Urothelium cell line (cell line): ENCODE data around the gene SHMT2.

Experiments
- DNase-seq: peaks from one replicate; pipeline ENCODE4 v3.0.0; 2011; ENCODE audit warnings: low spot score, mixed read lengths
- FAIRE-seq: peaks from 2 replicates; lab custom pipeline; 2011; peaks lifted over from hg19 to GRCh38; lab: Jason Lieb, UNC

SHMT2 gene

GRCh38 chr12:57229634-57230380 lies at the start of gene SHMT2:
SHMT2 (plus strand) TSS chr12:57229711; CDS start chr12:57229779, 68 bp downstream.
- DNase-seq (peak; percentile 99), FAIRE-seq (no peak)

DNA sequence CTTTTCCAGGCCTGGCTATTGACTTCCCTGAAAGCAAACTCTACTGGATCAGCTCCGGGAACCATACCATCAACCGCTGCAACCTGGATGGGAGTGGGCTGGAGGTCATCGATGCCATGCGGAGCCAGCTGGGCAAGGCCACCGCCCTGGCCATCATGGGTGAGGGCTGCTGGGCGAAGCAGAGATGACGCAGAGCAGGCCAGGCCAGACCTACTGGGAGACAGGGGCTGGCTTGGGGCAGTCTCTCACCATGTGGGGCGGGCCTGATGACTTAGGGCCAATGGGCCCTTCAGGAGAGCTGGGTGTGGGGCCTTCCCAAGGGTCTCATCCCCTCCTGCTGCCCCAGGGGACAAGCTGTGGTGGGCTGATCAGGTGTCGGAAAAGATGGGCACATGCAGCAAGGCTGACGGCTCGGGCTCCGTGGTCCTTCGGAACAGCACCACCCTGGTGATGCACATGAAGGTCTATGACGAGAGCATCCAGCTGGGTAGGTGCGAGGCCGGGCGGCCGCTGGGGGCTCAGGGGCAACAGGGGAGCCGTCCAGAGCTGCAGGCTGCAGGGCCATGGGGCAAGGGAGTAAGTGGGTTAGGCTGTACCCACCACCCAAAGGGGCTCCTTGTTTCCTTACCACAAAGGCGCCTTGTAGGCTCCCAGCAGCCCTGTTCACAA lies 49.1 kb upstream of the SHMT2 start:
- DNase-seq (no peak), FAIRE-seq (no peak)

DNA sequence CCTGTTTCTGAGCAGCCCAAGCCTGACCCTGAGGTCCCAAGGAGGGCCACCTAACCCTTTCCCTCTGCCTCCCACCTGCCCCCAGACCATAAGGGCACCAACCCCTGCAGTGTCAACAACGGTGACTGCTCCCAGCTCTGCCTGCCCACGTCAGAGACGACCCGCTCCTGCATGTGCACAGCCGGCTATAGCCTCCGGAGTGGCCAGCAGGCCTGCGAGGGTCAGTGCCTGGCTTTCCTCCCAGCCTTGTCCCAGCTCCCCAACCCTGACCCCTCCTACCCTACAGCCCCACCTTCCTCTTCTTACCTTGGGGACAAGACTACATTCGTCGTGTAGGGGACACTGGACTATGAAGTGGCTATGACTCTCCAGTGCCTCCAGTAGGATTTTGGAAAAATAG lies 48.4 kb upstream of the SHMT2 start:
- DNase-seq (no peak), FAIRE-seq (no peak)

- no peak for DNase-seq
- FAIRE-seq, result no peak
Observed at GRCh38 chr12:57181561-57182155, 47.9 kb upstream of the SHMT2 start.

DNA sequence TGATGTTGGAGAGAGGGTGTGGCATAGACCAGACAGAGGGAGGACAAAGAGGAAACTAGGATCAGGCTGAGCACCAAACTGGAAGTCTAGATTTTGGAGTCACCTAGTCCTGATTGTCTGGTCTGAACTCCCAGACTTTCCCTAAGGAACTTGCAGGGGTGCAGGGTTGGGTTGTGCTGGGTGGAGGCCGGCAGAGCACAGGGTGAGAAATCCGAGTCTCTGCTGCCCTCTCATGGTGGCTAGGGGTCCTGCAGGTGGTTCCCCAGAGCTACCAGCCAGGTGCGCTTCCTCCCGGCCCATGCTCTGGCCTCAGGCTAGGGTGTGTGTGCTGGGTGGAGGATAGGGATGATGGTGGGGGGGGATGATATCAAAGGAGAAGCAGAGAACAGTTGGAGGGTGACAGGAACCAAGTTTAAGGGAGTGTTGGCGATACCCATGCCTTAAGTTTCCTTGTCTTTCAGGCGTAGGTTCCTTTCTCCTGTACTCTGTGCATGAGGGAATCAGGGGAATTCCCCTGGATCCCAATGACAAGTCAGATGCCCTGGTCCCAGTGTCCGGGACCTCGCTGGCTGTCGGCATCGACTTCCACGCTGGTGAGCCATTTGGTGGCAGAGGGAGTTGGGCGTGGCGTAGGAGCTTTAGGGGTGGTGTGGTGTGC lies 46.5 kb upstream of the SHMT2 start:
- peak; percentile 92 for DNase-seq
- peak; percentile 35 for FAIRE-seq

GRCh38 chr12:57183939-57184725 lies 45.4 kb upstream of the SHMT2 start:
- FAIRE-seq, result no peak

DNA sequence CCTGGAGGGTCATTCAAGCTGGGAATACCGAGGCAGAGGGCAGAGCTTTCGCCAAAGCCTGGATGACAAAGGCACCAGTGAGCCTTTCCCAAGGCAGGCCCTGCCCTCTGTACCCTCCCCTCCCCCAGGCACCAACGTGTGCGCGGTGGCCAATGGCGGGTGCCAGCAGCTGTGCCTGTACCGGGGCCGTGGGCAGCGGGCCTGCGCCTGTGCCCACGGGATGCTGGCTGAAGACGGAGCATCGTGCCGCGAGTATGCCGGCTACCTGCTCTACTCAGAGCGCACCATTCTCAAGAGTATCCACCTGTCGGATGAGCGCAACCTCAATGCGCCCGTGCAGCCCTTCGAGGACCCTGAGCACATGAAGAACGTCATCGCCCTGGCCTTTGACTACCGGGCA lies 44.1 kb upstream of the SHMT2 start:
- no peak for DNase-seq
- no peak for FAIRE-seq

More at GRCh38 chr12:57183939-57184725, 45.4 kb upstream of the SHMT2 start:
- no peak for DNase-seq

DNA sequence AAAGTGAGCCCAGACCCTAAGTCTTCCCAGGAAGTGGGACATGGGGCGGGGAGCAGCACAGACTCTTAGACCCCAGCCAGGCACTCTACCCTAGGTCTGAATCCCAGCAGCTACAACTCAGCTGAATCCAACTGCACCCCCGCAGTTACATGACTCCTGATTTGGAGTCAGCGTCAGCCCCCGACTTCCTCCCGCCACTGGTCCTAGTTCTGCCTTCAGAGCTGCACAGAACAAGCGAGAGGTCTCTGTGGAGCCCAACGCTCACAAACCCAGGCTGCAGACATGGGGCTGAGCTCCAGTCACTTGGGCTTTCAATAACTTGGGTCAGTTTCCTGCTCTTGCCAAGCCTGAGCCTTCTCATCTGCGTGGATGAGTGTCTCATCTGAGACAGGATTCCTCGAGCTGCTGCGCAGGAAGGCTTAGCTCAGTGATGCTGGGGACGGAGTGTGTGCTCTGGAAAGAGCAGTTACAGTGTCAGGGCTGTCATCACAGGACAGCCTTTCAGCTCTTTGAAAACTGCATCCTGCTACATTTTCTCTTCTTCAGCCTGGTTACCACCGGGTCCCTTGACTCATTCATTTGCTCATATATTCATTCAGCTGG lies 43.5 kb upstream of the SHMT2 start:
- FAIRE-seq, result no peak
- DNase-seq, result no peak

DNA sequence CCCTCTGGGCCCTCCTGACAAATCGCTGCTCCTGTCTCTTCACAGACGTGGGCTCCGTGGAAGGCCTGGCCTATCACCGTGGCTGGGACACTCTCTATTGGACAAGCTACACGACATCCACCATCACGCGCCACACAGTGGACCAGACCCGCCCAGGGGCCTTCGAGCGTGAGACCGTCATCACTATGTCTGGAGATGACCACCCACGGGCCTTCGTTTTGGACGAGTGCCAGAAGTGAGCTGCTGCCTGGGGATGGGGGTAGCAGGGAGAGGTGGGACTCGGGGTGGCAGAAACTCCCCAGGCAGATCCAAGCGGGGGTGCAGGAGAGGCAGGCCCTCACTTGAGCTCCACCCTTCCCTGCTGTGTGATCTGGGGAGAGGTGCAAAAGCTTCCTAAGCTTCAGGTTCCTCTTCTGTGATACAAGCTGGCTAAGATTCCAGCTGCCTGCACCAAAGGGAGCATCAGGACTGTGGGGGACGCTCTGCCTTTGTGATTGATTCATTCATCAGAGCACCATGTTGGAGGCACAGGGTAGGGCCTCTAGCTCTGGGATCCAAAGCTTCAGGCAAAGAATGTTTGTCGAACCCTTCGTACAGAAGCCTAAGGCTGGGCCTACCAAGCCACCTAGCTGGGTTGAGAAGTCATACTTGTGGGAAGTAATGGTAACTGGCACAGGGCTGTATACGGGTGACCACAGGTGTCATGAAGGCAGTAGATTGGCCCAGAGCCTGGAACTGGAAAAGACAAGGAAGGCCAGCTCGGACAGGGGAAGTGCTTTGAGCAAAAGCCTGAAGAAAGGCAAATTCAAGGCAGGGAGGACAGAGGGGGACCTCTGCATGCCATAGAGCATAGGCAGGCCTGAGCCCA lies 42.1 kb upstream of the SHMT2 start:
- FAIRE-seq (no peak), DNase-seq (no peak)

DNA sequence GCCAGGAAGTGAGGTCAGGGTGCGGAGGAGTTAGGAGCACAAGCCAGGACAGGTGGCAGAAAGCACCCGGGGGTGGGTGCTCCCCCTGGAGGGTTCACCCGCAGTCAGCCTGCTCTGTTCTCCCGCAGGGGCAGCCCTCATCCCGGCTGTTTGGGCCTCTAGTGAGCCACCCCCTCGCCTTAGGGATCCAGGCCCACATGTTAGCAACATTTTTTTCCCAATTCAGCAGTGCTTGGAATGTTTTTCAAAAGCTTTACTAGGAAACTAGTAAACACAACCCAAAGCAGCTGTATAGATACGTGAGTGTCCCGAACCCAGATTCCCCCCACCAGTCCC lies 41.5 kb upstream of the SHMT2 start:
- DNase-seq (no peak), FAIRE-seq (no peak)

DNA sequence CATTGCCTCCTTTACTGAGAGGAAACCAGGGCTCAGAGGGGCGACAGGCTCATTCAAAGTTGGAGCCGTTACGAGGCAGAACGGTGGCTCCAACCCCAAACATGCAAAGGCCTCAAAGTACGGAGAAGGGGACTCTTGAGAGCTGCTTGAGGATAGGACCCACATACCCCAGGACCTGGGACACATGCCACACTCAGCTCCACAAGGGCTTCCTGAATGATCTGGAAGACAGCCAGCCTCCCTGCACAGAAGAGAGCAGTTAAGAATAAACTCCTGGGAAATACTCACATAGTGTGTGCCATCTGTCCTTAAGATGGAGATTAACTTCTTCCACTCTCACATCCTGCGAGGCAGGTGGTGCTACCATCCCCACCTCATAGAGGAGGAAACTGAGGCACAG lies 39.5 kb upstream of the SHMT2 start:
- DNase-seq (no peak), FAIRE-seq (no peak)

GRCh38 chr12:57190821-57191220 lies 38.7 kb upstream of the SHMT2 start:
- FAIRE-seq (no peak), DNase-seq (no peak)

GRCh38 chr12:57191410-57191809 lies 38.1 kb upstream of the SHMT2 start:
- no peak for DNase-seq
- FAIRE-seq, result no peak

DNA sequence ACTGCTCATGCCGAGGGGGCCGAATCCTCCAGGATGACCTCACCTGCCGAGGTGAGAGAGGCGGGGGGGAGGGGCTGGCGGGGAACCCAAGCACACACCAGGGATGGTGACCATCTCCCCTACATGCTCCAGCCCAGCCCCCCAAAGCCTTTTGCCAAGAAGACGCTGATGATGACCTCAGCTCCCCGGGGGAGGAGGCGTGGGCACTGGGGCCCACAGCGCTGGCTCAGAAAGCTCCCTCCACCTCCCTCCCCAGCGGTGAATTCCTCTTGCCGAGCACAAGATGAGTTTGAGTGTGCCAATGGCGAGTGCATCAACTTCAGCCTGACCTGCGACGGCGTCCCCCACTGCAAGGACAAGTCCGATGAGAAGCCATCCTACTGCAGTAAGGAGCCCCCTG lies 36.6 kb upstream of the SHMT2 start:
- DNase-seq (no peak), FAIRE-seq (no peak)

DNA sequence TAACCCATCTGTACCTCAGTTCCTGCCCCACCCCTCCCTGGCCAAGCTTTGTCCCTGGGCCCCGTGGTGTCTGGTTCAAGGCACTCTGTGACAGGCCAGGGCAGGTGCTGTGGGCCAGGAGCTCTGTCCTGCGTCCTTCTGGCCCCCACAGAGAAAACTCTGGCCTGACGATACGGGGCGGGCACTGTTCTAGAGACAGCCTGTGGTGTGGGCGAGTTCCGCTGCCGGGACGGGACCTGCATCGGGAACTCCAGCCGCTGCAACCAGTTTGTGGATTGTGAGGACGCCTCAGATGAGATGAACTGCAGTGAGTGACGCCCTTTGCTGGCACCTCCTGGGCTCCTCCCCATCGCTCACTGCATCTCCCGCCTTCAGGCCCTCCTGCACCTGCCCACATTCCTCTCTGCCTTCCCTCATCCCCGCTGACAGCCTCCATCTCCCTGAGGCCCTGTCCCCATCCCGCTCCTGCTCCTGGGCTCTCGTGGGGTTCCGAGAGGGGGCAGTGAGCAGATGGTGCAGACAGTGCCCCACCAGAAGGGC lies 35.7 kb upstream of the SHMT2 start:
- DNase-seq (no peak), FAIRE-seq (no peak)

GRCh38 chr12:57194253-57194652 lies 35.3 kb upstream of the SHMT2 start:
- no peak for DNase-seq
- FAIRE-seq, result peak; percentile 5

DNA sequence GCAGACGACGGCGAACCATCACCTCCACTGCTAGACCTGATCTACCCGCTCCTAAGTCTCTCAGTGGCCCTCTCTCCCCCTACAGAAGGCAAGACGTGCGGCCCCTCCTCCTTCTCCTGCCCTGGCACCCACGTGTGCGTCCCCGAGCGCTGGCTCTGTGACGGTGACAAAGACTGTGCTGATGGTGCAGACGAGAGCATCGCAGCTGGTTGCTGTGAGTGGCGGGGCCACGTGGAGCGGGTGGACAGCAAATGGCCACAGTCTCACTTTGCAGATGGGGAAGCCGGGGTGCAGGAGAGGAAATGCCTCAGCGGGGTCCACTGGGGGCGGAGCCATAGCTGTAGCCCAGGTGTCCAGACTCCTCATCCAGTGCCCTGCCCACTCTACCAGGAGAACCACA lies 34.3 kb upstream of the SHMT2 start:
- no peak for DNase-seq
- no peak for FAIRE-seq

DNA sequence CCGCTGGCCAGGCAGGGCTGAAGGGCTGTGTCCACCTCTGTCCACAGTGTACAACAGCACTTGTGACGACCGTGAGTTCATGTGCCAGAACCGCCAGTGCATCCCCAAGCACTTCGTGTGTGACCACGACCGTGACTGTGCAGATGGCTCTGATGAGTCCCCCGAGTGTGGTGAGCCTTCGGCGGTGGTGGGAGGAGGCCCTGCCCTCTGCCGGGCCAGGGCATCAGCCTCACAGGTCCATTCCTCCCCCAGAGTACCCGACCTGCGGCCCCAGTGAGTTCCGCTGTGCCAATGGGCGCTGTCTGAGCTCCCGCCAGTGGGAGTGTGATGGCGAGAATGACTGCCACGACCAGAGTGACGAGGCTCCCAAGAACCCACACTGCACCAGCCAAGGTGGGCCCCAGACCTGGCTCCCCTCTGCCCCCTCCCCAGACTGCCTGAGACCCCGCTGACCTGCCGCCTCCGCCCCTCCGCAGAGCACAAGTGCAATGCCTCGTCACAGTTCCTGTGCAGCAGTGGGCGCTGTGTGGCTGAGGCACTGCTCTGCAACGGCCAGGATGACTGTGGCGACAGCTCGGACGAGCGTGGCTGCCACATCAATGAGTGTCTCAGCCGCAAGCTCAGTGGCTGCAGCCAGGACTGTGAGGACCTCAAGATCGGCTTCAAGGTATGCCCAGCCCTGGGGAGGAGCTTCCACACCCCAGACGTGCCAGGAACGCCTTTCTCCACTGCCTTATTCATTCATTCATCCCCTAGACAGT lies 33.7 kb upstream of the SHMT2 start:
- FAIRE-seq, result no peak
- no peak for DNase-seq

DNA sequence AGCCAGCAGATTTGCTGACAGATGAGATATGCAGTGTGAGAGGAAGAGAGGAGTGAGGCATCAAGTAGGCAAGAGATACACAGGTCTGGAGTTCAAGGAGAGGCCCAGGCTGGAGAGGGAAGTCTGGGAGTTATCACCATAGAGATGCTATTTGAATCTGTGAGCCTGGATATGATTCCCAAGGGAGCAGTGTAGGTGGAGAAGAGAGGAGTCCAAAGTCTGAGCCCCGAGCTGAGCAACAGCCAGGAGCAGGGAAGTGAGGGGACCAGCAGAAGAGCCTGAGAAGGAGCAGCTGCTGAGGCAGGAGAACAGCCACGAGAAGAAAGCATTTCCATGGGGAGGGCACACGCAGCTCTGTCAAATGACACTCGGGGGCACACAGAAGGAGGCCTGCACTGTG lies 33.1 kb upstream of the SHMT2 start:
- FAIRE-seq, result no peak
- DNase-seq, result no peak
